HepG2 (cell line): ENCODE results near the gene IL1RAPL2. TPM values are rescaled to one million over a fixed set of nuclear protein-coding genes. Genes with fewer than 3 reads are reported as not detected.

Source experiments
- ATAC-seq: fragments of 200-7000 bp; cut with Tn5 transposase; 3 replicates; pipeline ENCODE4 v1.9.1; 2020; ENCODE audit warnings: mild to moderate bottlenecking, moderate library complexity
- BruUV-seq: library from RNA; stranded (reverse); fragments of 400-500 nt; replicated peaks from 2 replicates; lab custom pipeline; 2021; lab: Mats Ljungman, UMichigan
- CTCF ChIA-PET: fragments of 300-600 bp; formaldehyde crosslinking; extraction: SDS; loops from one replicate; lab custom pipeline; 2021; ENCODE audit warnings: low total read pairs, inconsistent platforms, low intra/inter-chr PET ratio; lab: Yijun Ruan, JAX
- POLR2A ChIA-PET: fragments of 350-600 bp; sonication (Branson Sonifier 250); formaldehyde crosslinking; loops from one replicate; lab custom pipeline; 2020; ENCODE audit warnings: antibody characterized with exemption, inconsistent platforms; lab: Yijun Ruan, JAX
- DNase-seq: peaks from one replicate; pipeline ENCODE4 v3.0.0-alpha.2; 2015; ENCODE audit warnings: low spot score
- FAIRE-seq: peaks from 3 replicates; lab custom pipeline; 2011; peaks lifted over from hg19 to GRCh38; lab: Jason Lieb, UNC
- H2AFZ ChIP-seq: one replicate; pipeline ENCODE4 v1.6.1; 2011; ENCODE audit warnings: low read length, inconsistent platforms
- H3K27ac ChIP-seq: fragments of 300-600 bp; 3 replicates; pipeline ENCODE4 v1.8.0; 2011; ENCODE audit warnings: mixed run types, mild to moderate bottlenecking, mixed read lengths, low read length, inconsistent platforms; ENCODE audit not compliant: insufficient read depth; ENCODE audit errors: extremely low read length
- H3K27me3 ChIP-seq, 2 experiments: fragments of 200-600 bp in 1 of 2; 2 replicates in 1 of 2; 3 replicates in 1 of 2; pipeline versions ENCODE4 v1.6.0 to v1.8.0; 2011; ENCODE audit warnings: low read length in 2 of 2, mild to moderate bottlenecking in 2 of 2, moderate library complexity in 2 of 2, inconsistent platforms in 1 of 2; ENCODE audit not compliant: insufficient read depth in 2 of 2, control insufficient read depth in 1 of 2
- H3K36me3 ChIP-seq, 2 experiments: fragments of 200-600 bp in 1 of 2; replicated peaks in 1 of 2; 2 replicates in 1 of 2; 3 replicates in 1 of 2; pipeline versions ENCODE4 v1.5.1 to v1.8.0; 2011; ENCODE audit warnings: low read length in 2 of 2, inconsistent platforms in 1 of 2; ENCODE audit not compliant: insufficient read depth in 2 of 2, control insufficient read depth in 1 of 2
- H3K4me1 ChIP-seq: 2 replicates; pipeline ENCODE4 v1.5.1; 2012; ENCODE audit warnings: low read length, inconsistent platforms; ENCODE audit not compliant: insufficient read depth
- H3K4me2 ChIP-seq: 2 replicates; pipeline ENCODE4 v1.6.0; 2011; ENCODE audit warnings: low read depth, low read length, inconsistent platforms
- H3K4me3 ChIP-seq, 3 experiments: fragments of 200-600 bp in 1 of 3; sonication (generic), shearing (Covaris generic) in 1 of 3; replicated peaks in 1 of 3; 2 replicates each; pipeline ENCODE4 v1.5.1; 2011 to 2016; ENCODE audit warnings: low read length in 3 of 3, inconsistent platforms in 2 of 3, low read depth in 2 of 3, mild to moderate bottlenecking in 2 of 3, control low read depth in 1 of 3, mixed read lengths in 1 of 3; ENCODE audit not compliant: insufficient read depth in 1 of 3
- H3K79me2 ChIP-seq: one replicate; pipeline ENCODE4 v1.6.1; 2011; ENCODE audit warnings: low read length, inconsistent platforms; ENCODE audit not compliant: insufficient read depth
- H3K9ac ChIP-seq: 2 replicates; pipeline ENCODE4 v1.6.0; 2011; ENCODE audit warnings: mild to moderate bottlenecking, low read depth, low read length, inconsistent platforms; ENCODE audit not compliant: insufficient read depth
- H3K9me3 ChIP-seq: 2 replicates; pipeline ENCODE4 v1.5.1; 2012; ENCODE audit warnings: mild to moderate bottlenecking, low read length
- H4K20me1 ChIP-seq: 2 replicates; pipeline ENCODE4 v1.6.0; 2011; ENCODE audit warnings: inconsistent platforms, mild to moderate bottlenecking, low read length, moderate library complexity; ENCODE audit not compliant: insufficient read depth
- AKAP8 ChIP-seq: sonication (generic); formaldehyde crosslinking; IDR thresholded peaks from 2 replicates; pipeline ENCODE4 v1.5.1; 2020; ENCODE audit warnings: mild to moderate bottlenecking, missing genetic modification reagents
- HMG20B ChIP-seq: conservative IDR thresholded peaks from 2 replicates; pipeline ENCODE4 v1.6.1; 2016; ENCODE audit warnings: missing genetic modification reagents, missing compliant biosample characterization
- HNF4G ChIP-seq, 2 experiments: sonication (generic) in 1 of 2; formaldehyde crosslinking in 1 of 2; IDR thresholded peaks; 2 replicates each; pipeline versions ENCODE4 v1.4.0 to v1.6.1; 2011 to 2020; ENCODE audit warnings: borderline replicate concordance in 2 of 2, low read depth in 2 of 2, mild to moderate bottlenecking in 2 of 2, low read length in 1 of 2, missing genetic modification reagents in 1 of 2, moderate library complexity in 1 of 2
- KLF16 ChIP-seq, 2 experiments: sonication (generic) in 1 of 2; formaldehyde crosslinking in 1 of 2; IDR thresholded peaks; 2 replicates each; pipeline versions ENCODE4 v1.6.1 to v1.8.0; 2016 to 2023; ENCODE audit warnings: missing genetic modification reagents in 2 of 2, missing compliant biosample characterization in 1 of 2
- MATR3 ChIP-seq: sonication (generic); formaldehyde crosslinking; IDR thresholded peaks from 2 replicates; pipeline ENCODE4 v1.4.0; 2020; ENCODE audit warnings: missing genetic modification reagents
- NAIF1 ChIP-seq: sonication (generic); formaldehyde crosslinking; IDR thresholded peaks from 2 replicates; pipeline ENCODE4 v1.5.0; 2020; ENCODE audit warnings: mild to moderate bottlenecking, missing genetic modification reagents, borderline replicate concordance
- RELA ChIP-seq: sonication (generic); formaldehyde crosslinking; IDR thresholded peaks from 2 replicates; pipeline ENCODE4 v1.4.0; 2020; ENCODE audit warnings: missing genetic modification reagents
- RORA ChIP-seq: sonication (generic); formaldehyde crosslinking; IDR thresholded peaks from 2 replicates; pipeline ENCODE4 v1.5.0; 2020; ENCODE audit warnings: mild to moderate bottlenecking, missing genetic modification reagents, moderate library complexity
- SETDB1 ChIP-seq: sonication (generic); formaldehyde crosslinking; IDR thresholded peaks from 2 replicates; pipeline ENCODE4 v1.5.1; 2020; ENCODE audit warnings: missing genetic modification reagents, mild to moderate bottlenecking, borderline replicate concordance
- SNAPC2 ChIP-seq: sonication (generic); formaldehyde crosslinking; IDR thresholded peaks from 2 replicates; pipeline ENCODE4 v1.8.1; 2022; ENCODE audit warnings: mild to moderate bottlenecking, missing genetic modification reagents
- THYN1 ChIP-seq: sonication (generic); formaldehyde crosslinking; IDR thresholded peaks from 2 replicates; pipeline ENCODE4 v1.8.1; 2023; ENCODE audit warnings: low read depth, mild to moderate bottlenecking, moderate library complexity, missing genetic modification reagents, borderline replicate concordance
- ZNF121 ChIP-seq: sonication (generic); formaldehyde crosslinking; IDR thresholded peaks from 2 replicates; pipeline ENCODE4 v1.5.0; 2020; ENCODE audit warnings: mild to moderate bottlenecking, missing genetic modification reagents
- ZNF280B ChIP-seq: sonication (generic); formaldehyde crosslinking; IDR thresholded peaks from 2 replicates; pipeline ENCODE4 v1.5.0; 2020; ENCODE audit warnings: missing genetic modification reagents, mild to moderate bottlenecking, borderline replicate concordance
- ZSCAN25 ChIP-seq: sonication (generic); formaldehyde crosslinking; IDR thresholded peaks from 2 replicates; pipeline ENCODE4 v1.8.0; 2022; ENCODE audit warnings: mild to moderate bottlenecking, missing genetic modification reagents
- WGBS: methylation state at CpG from one replicate; pipeline ENCODE4 v1.1.6; 2017; ENCODE audit warnings: low lambda C conversion rate; 5-methylcytosine and 5-hydroxymethylcytosine counted together
- in situ Hi-C: cut with HindIII; loops from 2 replicates; pipeline ENCODE4 v1.10.0; 2017; ENCODE audit warnings: low pct_unique_long_range_greater_than_20kb; ENCODE audit not compliant: extremely low pct_ligation_motif_present
- intact Hi-C: fragments of 100-400 bp; cut with micrococcal nuclease; formaldehyde crosslinking; loops from one replicate; pipeline ENCODE4 v1.10.0; 2022; ENCODE audit not compliant: unreplicated experiment
- polyA plus RNA-seq, 8 experiments: library from polyadenylated mRNA; depleted of rRNA in 3 of 8; stranded (reverse) in 7 of 8; unstranded in 1 of 8; fragments of >200 nt; fragmentation: Illumina TruSeq in 4 of 8; extraction: Trizol in 4 of 8; gene quantifications; 2 replicates each; pipeline versions ENCODE4 v1.2.1 to v1.2.3, GENCODE V29; 2011 to 2016; ENCODE audit warnings: low read depth in 4 of 8, missing spikeins in 1 of 8, mixed read lengths in 1 of 8; ENCODE audit not compliant: insufficient read depth in 1 of 8
- total RNA-seq, 5 experiments: library from RNA; depleted of rRNA; stranded (reverse); fragments of >200 nt; fragmentation: Illumina TruSeq; extraction: Trizol; gene quantifications; 2 replicates each; pipeline ENCODE4 v1.2.3, GENCODE V29; 2016; ENCODE audit warnings: low read depth in 1 of 5

The IL1RAPL2 gene
- total and polyA plus RNA-seq, 2 of the 13 experiments (the other 11 are each of a cell fraction or from before 2014, with no cell fraction given), result not detected

- no peak for TF ChIP-seq ZNF121
- TF ChIP-seq SNAPC2, result no peak
- no peak for TF ChIP-seq THYN1 (CRISPR knock-in tag)
- TF ChIP-seq ZSCAN25 (CRISPR knock-in tag), result no peak
- TF ChIP-seq, all 625 proteins: peak for 0
These were observed 707.3 kb downstream of the IL1RAPL2 start (continued) for GRCh38 chrX:105273326-105273725.

- Histone ChIP-seq H3K36me3 (no peaks in the 10 kb centered on the region), H4K20me1 (no peaks in the 10 kb centered on the region), H3K4me1 (no peaks in the 10 kb centered on the region), H2AFZ (no peak overlapping the region), H3K27ac (no peak overlapping the region), H3K27me3 (no peaks in the 10 kb centered on the region), H3K4me2 (no peak overlapping the region), H3K4me3 (no peak overlapping the region), H3K79me2 (no peaks in the 10 kb centered on the region), H3K9ac (no peak overlapping the region), H3K9me3 (no peaks in the 10 kb centered on the region)
- intact Hi-C loops, result no loop called here
- in situ Hi-C loops, result no loop called here
- 0% methylated on average over 2 of the region's 2 CpGs for WGBS
- TF ChIP-seq NAIF1 (CRISPR knock-in tag) (no peak), SETDB1 (CRISPR knock-in tag) (no peak)
- BruUV-seq, result no TSS peak
- FAIRE-seq, result no peak
- DNase-seq, result no peak
- ChIA-PET POLR2A (no interaction called here), CTCF (no interaction called here)
- no peak for ATAC-seq
These were observed 708.1 kb downstream of the IL1RAPL2 start for GRCh38 chrX:105274091-105274490.

DNA sequence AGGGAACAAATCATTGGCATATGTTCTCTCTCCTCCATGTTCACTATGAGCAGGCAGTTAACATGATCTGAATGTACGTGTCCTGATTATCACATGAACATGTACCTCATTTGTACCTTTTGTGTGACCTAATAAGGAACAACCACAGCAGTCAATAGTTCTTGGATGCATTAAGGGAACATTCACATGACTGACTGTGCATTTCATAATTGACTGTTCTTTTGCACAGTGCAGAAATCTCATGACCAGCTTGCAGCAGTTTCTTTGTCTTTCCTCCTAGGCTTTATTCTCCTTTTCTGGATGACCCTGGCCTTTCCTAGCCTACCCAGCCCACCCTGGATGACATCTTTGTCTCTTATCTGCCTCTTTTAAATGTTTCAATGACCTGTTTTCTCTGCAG, 711.1 kb downstream of the IL1RAPL2 start:
- FAIRE-seq (no peak), DNase-seq (no peak), ATAC-seq (no peak)
- intact Hi-C loops, result no loop called here
- CTCF ChIA-PET, result no interaction called here
- no peaks in the 10 kb centered on the region for H3K27me3 ChIP-seq
- POLR2A ChIA-PET, result no interaction called here
- H3K27ac ChIP-seq, result no peak overlapping the region
- WGBS, result 0% methylated on average over 1 of the region's 1 CpG
- H3K4me2 ChIP-seq, result no peak overlapping the region
- no peak overlapping the region for H3K4me3 ChIP-seq
- H3K4me1 ChIP-seq, result no peaks in the 10 kb centered on the region
- in situ Hi-C loops, result no loop called here
- H3K9ac ChIP-seq, result no peak overlapping the region
- H3K9me3 ChIP-seq, result no peaks in the 10 kb centered on the region
- H2AFZ ChIP-seq, result no peak overlapping the region
- no peaks in the 10 kb centered on the region for H3K79me2 ChIP-seq
- no peaks in the 10 kb centered on the region for H4K20me1 ChIP-seq
- BruUV-seq, result no TSS peak
- H3K36me3 ChIP-seq, result no peaks in the 10 kb centered on the region
- TF ChIP-seq ZNF280B (CRISPR knock-in tag) (no peak), KLF16 (CRISPR knock-in tag; IDR thresholded peaks at IDR 0.05) (no peak), HMG20B (CRISPR knock-in tag) (no peak), AKAP8 (CRISPR knock-in tag) (no peak), RELA (no peak), RORA (CRISPR knock-in tag) (no peak), HNF4G (IDR thresholded peaks at IDR 0.05; ENCODE audit: borderline replicate concordance, low read depth, low read length) (no peak), HNF4G (CRISPR knock-in tag; IDR thresholded peaks at IDR 0.05; ENCODE audit: borderline replicate concordance, low read depth) (no peak), MATR3 (CRISPR knock-in tag) (no peak)
